Measurements from ENCODE around the gene VAX1.
"Not testable (repeated sequence)": the region's sequence is repeated elsewhere in the genome, so short reads cannot be mapped to it uniquely, and the experiment has no call there.

The VAX1 gene

GRCh38 chr10:117096599-117097201 is 41.4 kb downstream of the VAX1 start:
- H3K4me3 ChIP-seq (ENCODE audit: low read depth in 1 of 2, low read length in 1 of 2) = no peak overlapping the region
- TF ChIP-seq CTCF (IDR thresholded peaks at IDR 0.05) = no peak
- no peaks in the 10 kb centered on the region for H3K36me3 ChIP-seq
- no peaks in the 10 kb centered on the region for H3K9me3 ChIP-seq
- no peaks in the 10 kb centered on the region for H3K4me1 ChIP-seq (ENCODE audit: control insufficient read depth in 1 of 2, insufficient read depth in 1 of 2, low read depth in 1 of 2, low read length in 1 of 2)
- H3K27ac ChIP-seq = no peak overlapping the region
- peaks cover 22% of the 10 kb centered on the region for H3K27me3 ChIP-seq

- peaks cover 23% of the 10 kb centered on the region for H3K27me3 ChIP-seq
- H3K4me3 ChIP-seq (ENCODE audit: low read depth in 1 of 2, low read length in 1 of 2) = no peak overlapping the region
- no peaks in the 10 kb centered on the region for H3K36me3 ChIP-seq
- no peak for TF ChIP-seq CTCF (IDR thresholded peaks at IDR 0.05)
- H3K27ac ChIP-seq = no peak overlapping the region
- H3K9me3 ChIP-seq = no peaks in the 10 kb centered on the region
- H3K4me1 ChIP-seq (ENCODE audit: control insufficient read depth in 1 of 2, insufficient read depth in 1 of 2, low read depth in 1 of 2, low read length in 1 of 2) = no peaks in the 10 kb centered on the region
Measured at GRCh38 chr10:117094856-117095255, 43.2 kb downstream of the VAX1 start.

- H3K9me3 ChIP-seq = no peaks in the 10 kb centered on the region
- H3K27ac ChIP-seq = no peak overlapping the region
- H3K36me3 ChIP-seq = no peaks in the 10 kb centered on the region
- H3K4me1 ChIP-seq (ENCODE audit: control insufficient read depth in 1 of 2, insufficient read depth in 1 of 2, low read depth in 1 of 2, low read length in 1 of 2) = no peaks in the 10 kb centered on the region
- no peak for TF ChIP-seq CTCF (IDR thresholded peaks at IDR 0.05)
- peaks cover 34% of the 10 kb centered on the region for H3K27me3 ChIP-seq
- H3K4me3 ChIP-seq (ENCODE audit: low read depth in 1 of 2, low read length in 1 of 2) = no peak overlapping the region
Measured at GRCh38 chr10:117092386-117092785, 45.7 kb downstream of the VAX1 start.

- TF ChIP-seq CTCF (IDR thresholded peaks at IDR 0.05) = no peak
- Histone ChIP-seq H3K9me3 (no peaks in the 10 kb centered on the region), H3K36me3 (no peaks in the 10 kb centered on the region), H3K27ac (no peak overlapping the region), H3K4me1 (ENCODE audit: control insufficient read depth in 1 of 2, insufficient read depth in 1 of 2, low read depth in 1 of 2, low read length in 1 of 2) (no peaks in the 10 kb centered on the region), H3K4me3 (ENCODE audit: low read depth in 1 of 2, low read length in 1 of 2) (no peak overlapping the region), H3K27me3 (peaks cover 32% of the 10 kb centered on the region)
Measured at GRCh38 chr10:117090834-117091233, 47.2 kb downstream of the VAX1 start.

- no peak overlapping the region for H3K27ac ChIP-seq
- H3K9me3 ChIP-seq = no peaks in the 10 kb centered on the region
- H3K36me3 ChIP-seq = no peaks in the 10 kb centered on the region
- no peak overlapping the region for H3K4me3 ChIP-seq (ENCODE audit: low read depth in 1 of 2, low read length in 1 of 2)
- TF ChIP-seq CTCF (IDR thresholded peaks at IDR 0.05) = no peak
- H3K27me3 ChIP-seq = peaks cover 21% of the 10 kb centered on the region
- H3K4me1 ChIP-seq (ENCODE audit: control insufficient read depth in 1 of 2, insufficient read depth in 1 of 2, low read depth in 1 of 2, low read length in 1 of 2) = no peaks in the 10 kb centered on the region
Measured at GRCh38 chr10:117087521-117087920, 50.5 kb downstream of the VAX1 start.

GRCh38 chr10:117086546-117086945 is 51.5 kb downstream of the VAX1 start:
- Histone ChIP-seq H3K27me3 (peaks cover 21% of the 10 kb centered on the region), H3K4me3 (ENCODE audit: low read depth in 1 of 2, low read length in 1 of 2) (no peak overlapping the region), H3K36me3 (no peaks in the 10 kb centered on the region), H3K4me1 (ENCODE audit: control insufficient read depth in 1 of 2, insufficient read depth in 1 of 2, low read depth in 1 of 2, low read length in 1 of 2) (no peaks in the 10 kb centered on the region), H3K9me3 (no peaks in the 10 kb centered on the region), H3K27ac (no peak overlapping the region)
- TF ChIP-seq CTCF (IDR thresholded peaks at IDR 0.05) = no peak

- not testable (repeated sequence) for H3K27ac ChIP-seq; H3K4me1 ChIP-seq (ENCODE audit: control insufficient read depth in 1 of 2, insufficient read depth in 1 of 2, low read depth in 1 of 2, low read length in 1 of 2); H3K36me3 ChIP-seq; H3K4me3 ChIP-seq (ENCODE audit: low read depth in 1 of 2, low read length in 1 of 2); H3K9me3 ChIP-seq
- H3K27me3 ChIP-seq = peaks cover 13% of the 10 kb centered on the region
Measured at GRCh38 chr10:117084421-117085246, 53.4 kb downstream of the VAX1 start.
